Activated effector memory CD4-positive, alpha-beta T cell treated with anti-CD3 and anti-CD28 coated beads, Interleukin-2, amount 50 U/mL, for 16 hours (primary cell): ENCODE measurements around the gene IWS1.
"Not testable (repeated sequence)": the region's sequence is repeated elsewhere in the genome, so short reads cannot be mapped to it uniquely, and the experiment has no call there.

ENCODE experiments used
- DNase-seq: peaks from one replicate; pipeline ENCODE4 v3.0.0-alpha.2; 2020

IWS1 gene

DNA sequence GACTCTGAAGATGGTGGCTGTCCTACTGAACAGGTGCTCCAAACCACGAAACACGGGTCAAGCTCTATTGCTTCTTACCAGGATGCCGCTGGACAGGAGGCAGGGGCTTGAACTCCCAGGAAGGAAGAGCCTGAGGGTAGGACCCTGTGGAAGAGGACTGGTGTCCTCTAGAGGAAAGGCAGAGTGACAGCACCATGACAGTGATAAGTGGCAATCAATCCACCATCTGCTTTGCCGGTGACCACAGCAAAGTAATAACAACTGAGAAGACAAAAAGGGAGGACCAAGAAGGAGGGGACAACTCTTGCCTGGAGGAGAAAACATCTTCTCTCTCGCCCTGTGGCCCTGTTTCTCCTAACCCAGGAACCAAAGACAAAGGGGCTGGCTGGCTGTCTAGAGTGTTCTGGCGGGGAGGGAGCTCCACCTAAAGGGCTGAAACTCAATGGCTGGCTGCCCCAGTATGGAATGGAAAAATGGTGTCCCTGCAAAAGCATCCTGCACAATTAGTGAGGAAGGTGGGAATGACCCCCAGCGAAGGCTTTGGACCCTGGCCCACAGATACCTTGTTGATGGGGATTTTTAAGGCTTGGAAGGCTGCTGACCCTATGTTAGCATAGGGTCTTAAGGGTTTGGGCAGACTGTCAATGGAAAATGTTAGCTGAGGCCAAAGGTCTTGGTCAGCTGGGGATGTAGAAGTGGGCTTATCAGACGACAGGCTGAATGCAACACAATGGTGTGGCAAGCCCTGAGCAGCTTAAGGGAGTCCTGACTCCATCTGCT is 72.7 kb downstream of the IWS1 start:
- no peak for DNase-seq

DNA sequence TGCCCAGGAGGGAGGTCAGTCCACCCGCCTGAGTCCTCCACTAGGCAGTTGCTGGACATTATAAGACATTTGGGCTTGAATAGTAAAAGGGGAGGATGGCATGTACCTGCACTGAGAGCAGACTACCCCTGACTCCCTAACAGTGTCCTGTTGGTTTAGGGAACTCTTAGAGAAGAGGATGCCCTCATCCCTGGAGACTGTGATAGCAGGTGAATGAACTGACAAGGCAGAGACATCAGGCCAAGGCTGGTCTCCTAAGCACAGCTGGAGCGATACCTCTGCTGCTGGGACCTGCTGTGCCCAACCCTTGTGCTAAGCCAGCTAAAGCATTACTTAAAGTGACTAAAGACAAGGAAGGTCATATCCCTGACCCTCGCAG is 73.3 kb downstream of the IWS1 start:
- no peak for DNase-seq

- DNase-seq = not testable (repeated sequence)
Measured at GRCh38 chr2:127452423-127452822, 73.9 kb downstream of the IWS1 start.

DNA sequence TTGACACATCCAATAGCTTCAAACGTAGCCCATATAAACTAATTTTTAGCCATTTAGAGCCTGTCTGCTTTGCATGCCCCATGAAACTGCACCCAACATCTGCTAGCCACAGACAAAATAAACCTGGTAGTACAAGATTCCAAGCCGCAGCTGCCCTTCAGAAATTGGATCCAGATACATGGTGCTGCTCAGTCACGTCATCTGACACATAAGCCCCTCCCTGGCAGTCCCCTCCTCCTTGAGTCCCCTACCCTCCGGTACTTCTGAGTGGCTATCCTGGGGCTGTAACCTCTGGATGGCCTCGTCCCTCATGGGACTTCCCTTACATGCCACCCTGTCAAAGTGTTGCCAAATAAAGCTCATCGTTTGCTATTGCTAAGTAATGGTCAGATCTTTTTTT is 74.3 kb downstream of the IWS1 start:
- DNase-seq = no peak

DNA sequence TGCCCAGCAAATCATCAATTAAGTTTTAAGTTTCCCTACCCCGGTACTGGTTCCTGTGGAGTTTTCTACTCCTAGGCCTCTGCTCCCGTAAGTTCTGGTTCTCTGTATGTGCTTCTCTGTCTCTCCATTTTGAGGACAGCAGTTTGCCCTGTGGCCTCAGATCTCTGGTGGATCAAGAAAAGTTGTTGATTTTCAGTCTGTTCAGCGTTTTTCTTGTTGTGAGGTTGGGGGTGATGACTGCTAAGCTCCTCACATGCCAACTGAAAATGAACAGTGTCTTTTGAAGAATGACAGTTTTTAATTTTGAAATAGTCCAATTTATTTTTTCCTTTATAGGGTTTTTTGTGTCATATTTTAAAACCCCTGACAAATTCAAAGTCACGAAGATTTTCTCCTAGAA is 76.4 kb downstream of the IWS1 start:
- no peak for DNase-seq

DNA sequence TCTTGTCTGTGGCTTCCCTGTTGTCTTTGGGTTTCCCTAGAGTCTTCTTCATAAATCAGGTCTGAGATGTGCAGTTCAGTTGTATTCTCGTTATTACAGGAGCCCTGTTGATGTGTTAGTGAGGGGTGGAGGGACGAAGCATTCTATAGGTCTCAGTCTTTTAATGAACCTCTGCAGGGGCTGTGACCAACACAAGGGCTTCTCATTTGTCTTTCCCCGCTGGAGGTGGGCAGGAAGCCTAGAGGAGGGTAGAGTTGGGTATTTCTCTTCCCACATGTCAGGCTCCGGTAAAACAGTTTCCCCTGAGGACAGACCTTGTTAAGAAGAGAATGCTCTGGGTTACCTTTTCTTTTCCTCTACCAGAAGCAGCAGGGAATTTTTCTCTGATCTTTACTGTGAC is 76.9 kb downstream of the IWS1 start:
- no peak for DNase-seq

DNA sequence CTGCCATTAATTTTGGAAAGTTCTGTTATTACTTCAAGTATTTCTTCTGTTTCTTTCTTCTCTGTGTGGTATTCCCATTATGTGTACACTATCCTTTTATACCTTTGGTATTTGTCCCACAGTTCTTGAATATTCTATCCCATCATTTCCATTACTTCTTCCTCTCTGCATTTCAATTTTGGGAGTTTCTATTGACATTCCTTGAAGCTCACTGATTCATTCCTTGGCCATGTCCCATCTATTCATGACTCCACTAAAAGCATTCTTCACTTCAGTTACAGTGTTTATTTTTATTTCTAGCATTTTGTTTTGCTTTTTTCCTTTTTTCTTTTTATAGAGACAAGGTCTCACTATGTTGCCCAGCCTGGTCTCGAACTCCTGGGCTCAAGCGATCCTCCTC is 77.8 kb downstream of the IWS1 start:
- no peak for DNase-seq

- no peak for DNase-seq
Measured at GRCh38 chr2:127439343-127439742, 86.9 kb downstream of the IWS1 start.

DNA sequence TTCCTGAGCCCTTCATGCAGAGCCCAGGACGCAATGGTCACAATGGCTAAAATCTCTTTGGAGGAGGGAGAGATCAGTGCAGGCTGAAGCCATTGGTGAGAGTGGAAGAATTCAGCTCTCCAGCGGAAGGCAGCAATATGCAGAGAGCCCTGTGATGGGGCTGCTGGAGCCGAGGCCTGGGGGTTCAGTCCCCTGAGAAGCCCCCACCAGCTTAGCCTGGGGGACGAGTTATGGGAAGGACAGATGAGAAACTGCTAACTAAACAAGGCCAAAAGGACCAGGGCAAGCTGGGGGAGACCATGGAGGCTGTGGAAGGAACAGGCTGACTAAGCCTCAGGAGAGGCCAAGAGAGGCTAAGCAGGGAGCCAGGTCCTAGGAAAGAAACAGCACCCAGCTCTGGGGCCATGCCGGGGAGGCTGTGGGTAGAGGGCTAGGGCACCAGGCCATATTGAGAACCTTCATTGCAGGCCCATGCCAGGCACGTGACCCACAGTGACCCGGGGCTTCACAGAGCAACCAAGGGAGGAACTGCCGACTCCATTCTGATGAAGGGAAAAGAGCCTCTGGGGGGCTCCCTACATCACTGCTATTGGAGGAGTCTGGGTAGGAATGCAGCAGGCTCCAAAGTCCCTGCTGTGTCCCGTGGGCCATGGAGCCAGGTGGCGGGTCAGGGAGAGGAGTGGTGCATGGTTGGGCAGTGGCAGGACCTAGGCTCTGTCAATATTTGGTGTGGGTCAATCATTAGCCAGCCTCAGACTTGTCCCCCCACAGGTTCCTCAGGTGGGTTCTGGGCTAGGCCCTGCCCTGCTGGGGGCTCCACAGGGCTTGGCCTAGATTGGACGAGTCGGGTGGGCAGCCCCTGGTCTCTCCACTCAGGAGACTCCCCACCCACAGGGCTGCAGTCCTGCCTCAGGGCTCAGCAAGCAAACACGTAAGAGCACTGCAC is 88.2 kb downstream of the IWS1 start:
- DNase-seq = no peak

- no peak for DNase-seq
Measured at GRCh38 chr2:127437056-127437455, 89.2 kb downstream of the IWS1 start.

- no peak for DNase-seq
Measured at GRCh38 chr2:127434515-127434914, 91.8 kb downstream of the IWS1 start.

GRCh38 chr2:127431408-127432023 is 94.8 kb downstream of the IWS1 start:
- no peak for DNase-seq
